GM12878 (cell line): Measurements from ENCODE around the gene FAM107A. TPM values are rescaled to one million over a fixed set of nuclear protein-coding genes. Genes with fewer than 3 reads are reported as not detected.

Source experiments
- ATAC-seq: fragments of 200-7000 bp; cut with Tn5 transposase; 3 replicates; pipeline ENCODE4 v1.9.1; 2020; ENCODE audit warnings: mild to moderate bottlenecking, moderate library complexity
- BruUV-seq: library from RNA; stranded (reverse); fragments of 400-500 nt; replicated peaks from 2 replicates; lab custom pipeline; 2021; lab: Mats Ljungman, UMichigan
- CTCF ChIA-PET: fragments of 300-600 bp; sonication (Branson Sonifier 250); formaldehyde crosslinking; extraction: SDS; loops from one replicate; lab custom pipeline; 2021; ENCODE audit warnings: inconsistent platforms; lab: Yijun Ruan, JAX
- POLR2A ChIA-PET: fragments of 350-600 bp; formaldehyde crosslinking; extraction: SDS; loops from one replicate; lab custom pipeline; 2021; ENCODE audit warnings: inconsistent platforms; lab: Charles Lee
- RAD21 ChIA-PET: fragments of 300-600 bp; sonication (Branson Sonifier 250); formaldehyde crosslinking; loops from one replicate; lab custom pipeline; 2023; ENCODE audit warnings: antibody characterized with exemption; ENCODE audit not compliant: unreplicated experiment; lab: Charles Lee
- SMC1A ChIA-PET: fragments of 300-600 bp; sonication (Branson Sonifier 250); formaldehyde crosslinking; loops from one replicate; lab custom pipeline; 2023; ENCODE audit not compliant: unreplicated experiment, uncharacterized antibody; lab: Charles Lee
- DNase-seq: peaks from one replicate; pipeline ENCODE4 v3.0.0-alpha.2; 2011; ENCODE audit warnings: low read depth, low spot score
- FAIRE-seq: peaks from 3 replicates; lab custom pipeline; 2011; peaks lifted over from hg19 to GRCh38; lab: Jason Lieb, UNC
- H2AFZ ChIP-seq: 2 replicates; pipeline ENCODE4 v1.6.0; 2011; ENCODE audit warnings: low read depth, low read length, control low read depth; ENCODE audit not compliant: control insufficient read depth
- H3K27ac ChIP-seq: 2 replicates; pipeline ENCODE4 v1.5.1; 2011; ENCODE audit warnings: control low read depth; ENCODE audit not compliant: control insufficient read depth, insufficient read depth
- H3K27me3 ChIP-seq, 2 experiments: replicated peaks in 1 of 2; 2 replicates each; pipeline versions ENCODE4 v1.6.0 to v1.6.1; 2011; ENCODE audit warnings: low read length in 1 of 2; ENCODE audit not compliant: control insufficient read depth in 2 of 2, insufficient read depth in 2 of 2
- H3K36me3 ChIP-seq, 2 experiments: 2 replicates each; pipeline ENCODE4 v1.5.1; 2011; ENCODE audit warnings: low read length in 1 of 2; ENCODE audit not compliant: control insufficient read depth in 2 of 2, insufficient read depth in 2 of 2
- H3K4me1 ChIP-seq: 2 replicates; pipeline ENCODE4 v1.6.1; 2011; ENCODE audit warnings: mild to moderate bottlenecking, low read length, moderate library complexity, mixed read lengths; ENCODE audit not compliant: control insufficient read depth, insufficient read depth
- H3K4me2 ChIP-seq: 2 replicates; pipeline ENCODE4 v1.6.0; 2011; ENCODE audit warnings: control low read depth; ENCODE audit not compliant: control insufficient read depth, insufficient read depth
- H3K4me3 ChIP-seq: fragments of 200-600 bp; sonication (generic); 2 replicates; pipeline ENCODE4 v1.5.1; 2016
- H3K79me2 ChIP-seq: 2 replicates; pipeline ENCODE4 v1.6.0; 2011; ENCODE audit warnings: low read length; ENCODE audit not compliant: control insufficient read depth, insufficient read depth
- H3K9ac ChIP-seq: 2 replicates; pipeline ENCODE4 v1.8.0; 2011; ENCODE audit warnings: low read length, control low read depth, mixed read lengths; ENCODE audit not compliant: control insufficient read depth, insufficient read depth
- H3K9me3 ChIP-seq: replicated peaks from 3 replicates; pipeline ENCODE4 v1.5.1; 2011; ENCODE audit warnings: mild to moderate bottlenecking, low read length; ENCODE audit not compliant: control insufficient read depth, insufficient read depth
- H4K20me1 ChIP-seq: 2 replicates; pipeline ENCODE4 v1.6.0; 2011; ENCODE audit not compliant: control insufficient read depth, insufficient read depth
- EED ChIP-seq: sonication (generic); IDR thresholded peaks from 2 replicates; pipeline ENCODE4 v1.6.1; 2016; ENCODE audit warnings: antibody characterized with exemption, low read depth
- ESRRA ChIP-seq: IDR thresholded peaks from 2 replicates; pipeline ENCODE4 v1.6.1; 2012; ENCODE audit warnings: mild to moderate bottlenecking, low read length, improper control_type of control experiment
- NRF1 ChIP-seq: conservative IDR thresholded peaks from 2 replicates; pipeline ENCODE4 v1.6.1; 2011; ENCODE audit warnings: mild to moderate bottlenecking, low read depth, low read length, improper control_type of control experiment
- RELB ChIP-seq: fragments of 450-650 bp; IDR thresholded peaks from 2 replicates; pipeline ENCODE4 v1.6.1; 2017; ENCODE audit warnings: low read depth, mild to moderate bottlenecking, moderate library complexity
- SIN3A ChIP-seq: IDR thresholded peaks from 2 replicates; pipeline ENCODE4 v1.6.1; 2012; ENCODE audit warnings: low read depth, low read length, improper control_type of control experiment
- SRF ChIP-seq, 2 experiments: IDR thresholded peaks; 2 replicates each; pipeline ENCODE4 v1.6.1; 2011; ENCODE audit warnings: low read depth in 2 of 2, low read length in 2 of 2, mild to moderate bottlenecking in 1 of 2, moderate library complexity in 1 of 2
- STAT3 ChIP-seq: IDR thresholded peaks from 2 replicates; pipeline ENCODE4 v1.6.1; 2011; ENCODE audit warnings: low read depth, low read length, improper control_type of control experiment
- ZNF622 ChIP-seq: fragments of 450-650 bp; IDR thresholded peaks from 2 replicates; pipeline ENCODE4 v1.6.1; 2017; ENCODE audit warnings: mild to moderate bottlenecking, inconsistent platforms
- WGBS: methylation state at CpG from one replicate; pipeline ENCODE4 v1.1.6; 2016; ENCODE audit warnings: low lambda C conversion rate; ENCODE audit not compliant: insufficient replicate concordance, insufficient coverage; ENCODE audit errors: missing lambda C conversion rate; 5-methylcytosine and 5-hydroxymethylcytosine counted together
- in situ Hi-C: fragments of 300-500 bp; cut with MboI; formaldehyde crosslinking; loops from 9 replicates; pipeline ENCODE4 v1.14.3; 2018; ENCODE audit warnings: mixed read lengths
- intact Hi-C: fragments of 100-400 bp; cut with micrococcal nuclease; formaldehyde crosslinking; loops from one replicate; pipeline ENCODE4 v1.14.2; 2022; ENCODE audit not compliant: unreplicated experiment
- polyA plus RNA-seq, 11 experiments: library from polyadenylated mRNA; depleted of rRNA in 4 of 11; unstranded in 6 of 11; stranded (reverse) in 5 of 11; fragments of >200 nt; fragmentation: Nextera tagmentation in 4 of 11; fragmentation: Illumina TruSeq in 1 of 11; extraction: Ambion mirVana in 4 of 11; extraction: Trizol in 1 of 11; gene quantifications; 1 replicate in 1 of 11; 2 replicates in 10 of 11; pipeline versions ENCODE4 v1.2.1 to v1.2.3, GENCODE V29; 2011 to 2016; ENCODE audit warnings: inconsistent platforms in 2 of 11, missing spikeins in 2 of 11, low read depth in 1 of 11
- total RNA-seq, 4 experiments: library from RNA; depleted of rRNA in 3 of 4; stranded (reverse); fragments of >200 nt in 3 of 4; fragmentation: Illumina TruSeq in 1 of 4; extraction: Trizol in 1 of 4; gene quantifications; 2 replicates each; pipeline versions ENCODE4 v1.2.1 to v1.2.3, GENCODE V29; 2013 to 2021

FAM107A gene
- total and polyA plus RNA-seq, 10 of the 15 experiments (the other 5 are each of a cell fraction or from before 2014, with no cell fraction given), result not detected

- TF ChIP-seq NRF1, result no peak
- no peak for TF ChIP-seq SRF (IDR thresholded peaks at IDR 0.05; ENCODE audit: low read depth in 2 of 2, low read length in 2 of 2)
- TF ChIP-seq RELB, result no peak
- no peak for TF ChIP-seq EED
- TF ChIP-seq SIN3A, result no peak
- TF ChIP-seq ESRRA, result no peak
Measured at GRCh38 chr3:58594117-58594516, 16.9 kb upstream of the FAM107A start (continued).

GRCh38 chr3:58591517-58592510 lies 14.6 kb upstream of the FAM107A start:
- ChIA-PET CTCF (interaction anchor here (1.4 kb wide), 1 partner anchor 24 kb away, joined by 3 read pairs; no protein-coding TSS in a partner anchor), RAD21 (no interaction called here)
- no peak overlapping the region for H2AFZ ChIP-seq
- no peaks in the 10 kb centered on the region for H3K79me2 ChIP-seq
- H3K4me3 ChIP-seq, result no peak overlapping the region
- TF ChIP-seq STAT3, result no peak
- no peak for TF ChIP-seq ZNF622
- TF ChIP-seq, all 136 proteins: peak for 0
- no peaks in the 10 kb centered on the region for H3K9me3 ChIP-seq
- no peaks in the 10 kb centered on the region for H3K36me3 ChIP-seq
- WGBS, result 19% methylated on average over 6 of the region's 6 CpGs
- H3K27me3 ChIP-seq, result peaks cover 0 to 1% of the 10 kb centered on the region in 2 experiments; a peak in 3 of 4 replicates
- H3K4me1 ChIP-seq, result no peaks in the 10 kb centered on the region
- intact Hi-C loops, result no loop called here
- ChIA-PET POLR2A (no interaction called here), SMC1A (interaction anchor here (1.1 kb wide), 1 partner anchor 24 kb away, joined by 3 read pairs; no protein-coding TSS in a partner anchor)
- no TSS peak for BruUV-seq
- no peak overlapping the region for H3K9ac ChIP-seq
- H3K4me2 ChIP-seq, result no peak overlapping the region
- no peak overlapping the region for H3K27ac ChIP-seq
- ATAC-seq (no peak), FAIRE-seq (no peak), DNase-seq (no peak)
- in situ Hi-C loops, result no loop called here
- H4K20me1 ChIP-seq, result no peaks in the 10 kb centered on the region
